Gastroesophageal sphincter (tissue), 3 donors: ENCODE measurements around the gene PLXDC1.
"Not testable (repeated sequence)": the region's sequence is repeated elsewhere in the genome, so short reads cannot be mapped to it uniquely, and the experiment has no call there.

Experiments used
- CTCF ChIP-seq, 4 experiments: fragments of 200-600 bp in 2 of 4; fragments of 450-650 bp in 2 of 4; sonication (generic) in 1 of 4; IDR thresholded peaks; one replicate each; pipeline ENCODE4 v1.5.1; 2017 to 2019; ENCODE audit warnings: antibody characterized with exemption in 4 of 4, mild to moderate bottlenecking in 2 of 4, moderate library complexity in 2 of 4
- EP300 ChIP-seq: sonication (generic); formaldehyde crosslinking; IDR thresholded peaks from one replicate; pipeline ENCODE4 v1.6.1; 2017; ENCODE audit warnings: antibody characterized with exemption, mild to moderate bottlenecking
- POLR2A ChIP-seq, 2 donors: fragments of 450-650 bp; IDR thresholded peaks; one replicate each; pipeline ENCODE4 v1.6.1; 2017; ENCODE audit warnings: antibody characterized with exemption in 2 of 2, mild to moderate bottlenecking in 2 of 2, moderate library complexity in 1 of 2
- POLR2AphosphoS5 ChIP-seq: sonication (generic); formaldehyde crosslinking; IDR thresholded peaks from one replicate; pipeline ENCODE4 v1.6.1; 2017; ENCODE audit warnings: antibody characterized with exemption

GRCh38 chr17:39052423-39052822 lies 99.0 kb downstream of the PLXDC1 start:
- TF ChIP-seq CTCF (IDR thresholded peaks at IDR 0.05); POLR2A (IDR thresholded peaks at IDR 0.05); EP300; POLR2AphosphoS5: not testable (repeated sequence)
